GM20000 (cell line): ENCODE results near the gene STX8.

ENCODE experiments used
- DNase-seq: peaks from one replicate; pipeline ENCODE4 v3.0.0; 2012; ENCODE audit warnings: low spot score
- CTCF ChIP-seq: IDR thresholded peaks from 2 replicates; pipeline ENCODE4 v1.5.1; 2012; ENCODE audit warnings: mild to moderate bottlenecking, control low read depth; ENCODE audit errors: extremely low read depth, missing control alignments

The STX8 gene

GRCh38 chr17:9244066-9245052 lies 331.3 kb downstream of the STX8 start:
- no peak for DNase-seq
- no peak for TF ChIP-seq CTCF

- DNase-seq: no peak
- TF ChIP-seq CTCF: no peak
Observed at GRCh38 chr17:9242983-9243382, 332.6 kb downstream of the STX8 start.

- TF ChIP-seq CTCF: no peak
- no peak for DNase-seq
Observed at GRCh38 chr17:9242497-9242881, 333.1 kb downstream of the STX8 start.

GRCh38 chr17:9241774-9242496 lies 333.7 kb downstream of the STX8 start:
- TF ChIP-seq CTCF: no peak
- DNase-seq: no peak

- TF ChIP-seq CTCF: no peak
- no peak for DNase-seq
Observed at GRCh38 chr17:9241371-9241712, 334.3 kb downstream of the STX8 start.

GRCh38 chr17:9240659-9241370 lies 334.8 kb downstream of the STX8 start:
- no peak for DNase-seq
- TF ChIP-seq CTCF: no peak
